Measurements from ENCODE around the gene SYT6.

DNA sequence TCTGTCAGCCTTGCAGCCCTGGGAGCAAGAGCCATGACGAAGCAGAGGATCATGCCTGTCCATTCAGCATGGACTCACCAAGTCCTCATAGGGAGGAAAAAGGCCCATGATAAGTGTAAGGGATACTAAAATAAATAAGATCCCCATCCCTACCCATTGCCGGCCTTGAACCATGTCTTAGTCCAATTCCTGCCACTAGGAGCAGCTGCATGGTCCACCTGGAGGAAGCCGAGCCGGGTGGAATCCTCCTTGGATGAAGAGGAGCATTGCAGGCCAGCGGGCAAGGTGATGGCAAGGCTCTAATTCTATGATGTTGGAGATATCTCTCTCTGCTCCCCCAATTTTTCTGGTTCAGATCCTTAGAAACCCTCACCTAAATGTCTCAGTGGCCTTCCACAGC lies 38.7 kb upstream of the SYT6 start:
- TF ChIP-seq POLR2A (IDR thresholded peaks at IDR 0.05): no peak
- no peak for TF ChIP-seq CTCF (IDR thresholded peaks at IDR 0.05)

All from testis (tissue), 2 donors.